Measurements from ENCODE around the gene ATP6V0D1.

ATP6V0D1 gene

GRCh38 chr16:67448580-67448979, 32.4 kb downstream of the ATP6V0D1 start:
- Histone ChIP-seq H3K9ac (ENCODE audit: low read depth, low read length) (no peak overlapping the region), H3K4me1 (ENCODE audit: insufficient read depth, low read length) (no peaks in the 10 kb centered on the region), H3K27ac (ENCODE audit: low read length) (no peak overlapping the region), H3K4me3 (ENCODE audit: low read length) (no peak overlapping the region), H3K36me3 (ENCODE audit: insufficient read depth, low read depth, low read length) (no peaks in the 10 kb centered on the region), H3K9me3 (ENCODE audit: insufficient read depth, low read depth, low read length) (no peaks in the 10 kb centered on the region), H3K27me3 (ENCODE audit: insufficient read depth, low read length) (no peaks in the 10 kb centered on the region)

- no peaks in the 10 kb centered on the region for H3K4me1 ChIP-seq (ENCODE audit: insufficient read depth, low read length)
- H3K4me3 ChIP-seq (ENCODE audit: low read length) = no peak overlapping the region
- no peaks in the 10 kb centered on the region for H3K27me3 ChIP-seq (ENCODE audit: insufficient read depth, low read length)
- no peak overlapping the region for H3K9ac ChIP-seq (ENCODE audit: low read depth, low read length)
- no peaks in the 10 kb centered on the region for H3K9me3 ChIP-seq (ENCODE audit: insufficient read depth, low read depth, low read length)
- H3K36me3 ChIP-seq (ENCODE audit: insufficient read depth, low read depth, low read length) = no peaks in the 10 kb centered on the region
- no peak overlapping the region for H3K27ac ChIP-seq (ENCODE audit: low read length)
Measured at GRCh38 chr16:67447508-67448076, 33.4 kb downstream of the ATP6V0D1 start.

- H3K9ac ChIP-seq (ENCODE audit: low read depth, low read length) = no peak overlapping the region
- no peaks in the 10 kb centered on the region for H3K36me3 ChIP-seq (ENCODE audit: insufficient read depth, low read depth, low read length)
- H3K4me3 ChIP-seq (ENCODE audit: low read length) = no peak overlapping the region
- no peaks in the 10 kb centered on the region for H3K27me3 ChIP-seq (ENCODE audit: insufficient read depth, low read length)
- H3K9me3 ChIP-seq (ENCODE audit: insufficient read depth, low read depth, low read length) = no peaks in the 10 kb centered on the region
- no peak overlapping the region for H3K27ac ChIP-seq (ENCODE audit: low read length)
- no peaks in the 10 kb centered on the region for H3K4me1 ChIP-seq (ENCODE audit: insufficient read depth, low read length)
Measured at GRCh38 chr16:67446968-67447507, 33.9 kb downstream of the ATP6V0D1 start.

- no peak overlapping the region for H3K4me3 ChIP-seq (ENCODE audit: low read length)
- H3K9me3 ChIP-seq (ENCODE audit: insufficient read depth, low read depth, low read length) = no peaks in the 10 kb centered on the region
- H3K36me3 ChIP-seq (ENCODE audit: insufficient read depth, low read depth, low read length) = no peaks in the 10 kb centered on the region
- no peaks in the 10 kb centered on the region for H3K27me3 ChIP-seq (ENCODE audit: insufficient read depth, low read length)
- H3K4me1 ChIP-seq (ENCODE audit: insufficient read depth, low read length) = no peaks in the 10 kb centered on the region
- no peak overlapping the region for H3K9ac ChIP-seq (ENCODE audit: low read depth, low read length)
- no peak overlapping the region for H3K27ac ChIP-seq (ENCODE audit: low read length)
Measured at GRCh38 chr16:67445913-67446907, 34.7 kb downstream of the ATP6V0D1 start.

GRCh38 chr16:67445441-67445912, 35.5 kb downstream of the ATP6V0D1 start:
- Histone ChIP-seq H3K9me3 (ENCODE audit: insufficient read depth, low read depth, low read length) (no peaks in the 10 kb centered on the region), H3K4me1 (ENCODE audit: insufficient read depth, low read length) (no peaks in the 10 kb centered on the region), H3K27ac (ENCODE audit: low read length) (no peak overlapping the region), H3K36me3 (ENCODE audit: insufficient read depth, low read depth, low read length) (no peaks in the 10 kb centered on the region), H3K27me3 (ENCODE audit: insufficient read depth, low read length) (no peaks in the 10 kb centered on the region), H3K9ac (ENCODE audit: low read depth, low read length) (no peak overlapping the region), H3K4me3 (ENCODE audit: low read length) (no peak overlapping the region)

GRCh38 chr16:67445126-67445426, 35.9 kb downstream of the ATP6V0D1 start:
- H3K27ac ChIP-seq (ENCODE audit: low read length) = no peak overlapping the region
- no peak overlapping the region for H3K4me3 ChIP-seq (ENCODE audit: low read length)
- no peaks in the 10 kb centered on the region for H3K9me3 ChIP-seq (ENCODE audit: insufficient read depth, low read depth, low read length)
- no peak overlapping the region for H3K9ac ChIP-seq (ENCODE audit: low read depth, low read length)
- H3K27me3 ChIP-seq (ENCODE audit: insufficient read depth, low read length) = no peaks in the 10 kb centered on the region
- no peaks in the 10 kb centered on the region for H3K36me3 ChIP-seq (ENCODE audit: insufficient read depth, low read depth, low read length)
- H3K4me1 ChIP-seq (ENCODE audit: insufficient read depth, low read length) = no peaks in the 10 kb centered on the region

- Histone ChIP-seq H3K4me1 (ENCODE audit: insufficient read depth, low read length) (no peaks in the 10 kb centered on the region), H3K27me3 (ENCODE audit: insufficient read depth, low read length) (no peaks in the 10 kb centered on the region), H3K4me3 (ENCODE audit: low read length) (no peak overlapping the region), H3K36me3 (ENCODE audit: insufficient read depth, low read depth, low read length) (no peaks in the 10 kb centered on the region), H3K27ac (ENCODE audit: low read length) (no peak overlapping the region), H3K9ac (ENCODE audit: low read depth, low read length) (no peak overlapping the region), H3K9me3 (ENCODE audit: insufficient read depth, low read depth, low read length) (no peaks in the 10 kb centered on the region)
Measured at GRCh38 chr16:67444259-67445125, 36.5 kb downstream of the ATP6V0D1 start.

- Histone ChIP-seq H3K36me3 (ENCODE audit: insufficient read depth, low read depth, low read length) (peaks cover 5% of the 10 kb centered on the region; the same call in 1 of the 2 replicates), H3K4me3 (ENCODE audit: low read length) (no peak overlapping the region), H3K27me3 (ENCODE audit: insufficient read depth, low read length) (no peaks in the 10 kb centered on the region), H3K9me3 (ENCODE audit: insufficient read depth, low read depth, low read length) (no peaks in the 10 kb centered on the region), H3K27ac (ENCODE audit: low read length) (no peak overlapping the region), H3K4me1 (ENCODE audit: insufficient read depth, low read length) (no peaks in the 10 kb centered on the region), H3K9ac (ENCODE audit: low read depth, low read length) (no peak overlapping the region)
Measured at GRCh38 chr16:67443265-67443664, 37.7 kb downstream of the ATP6V0D1 start.

- Histone ChIP-seq H3K27me3 (ENCODE audit: insufficient read depth, low read length) (no peaks in the 10 kb centered on the region), H3K4me1 (ENCODE audit: insufficient read depth, low read length) (no peaks in the 10 kb centered on the region), H3K9ac (ENCODE audit: low read depth, low read length) (no peak overlapping the region), H3K9me3 (ENCODE audit: insufficient read depth, low read depth, low read length) (no peaks in the 10 kb centered on the region), H3K4me3 (ENCODE audit: low read length) (no peak overlapping the region), H3K36me3 (ENCODE audit: insufficient read depth, low read depth, low read length) (peaks cover 10% of the 10 kb centered on the region), H3K27ac (ENCODE audit: low read length) (no peak overlapping the region)
Measured at GRCh38 chr16:67442581-67443255, 38.2 kb downstream of the ATP6V0D1 start.

GRCh38 chr16:67441907-67442306, 39.0 kb downstream of the ATP6V0D1 start:
- Histone ChIP-seq H3K4me3 (ENCODE audit: low read length) (no peak overlapping the region), H3K4me1 (ENCODE audit: insufficient read depth, low read length) (no peaks in the 10 kb centered on the region), H3K9ac (ENCODE audit: low read depth, low read length) (no peak overlapping the region), H3K36me3 (ENCODE audit: insufficient read depth, low read depth, low read length) (peaks cover 18% of the 10 kb centered on the region), H3K27me3 (ENCODE audit: insufficient read depth, low read length) (no peaks in the 10 kb centered on the region), H3K9me3 (ENCODE audit: insufficient read depth, low read depth, low read length) (no peaks in the 10 kb centered on the region), H3K27ac (ENCODE audit: low read length) (no peak overlapping the region)

GRCh38 chr16:67441271-67441753, 39.6 kb downstream of the ATP6V0D1 start:
- Histone ChIP-seq H3K36me3 (ENCODE audit: insufficient read depth, low read depth, low read length) (peaks cover 20% of the 10 kb centered on the region), H3K9ac (ENCODE audit: low read depth, low read length) (no peak overlapping the region), H3K27me3 (ENCODE audit: insufficient read depth, low read length) (no peaks in the 10 kb centered on the region), H3K4me1 (ENCODE audit: insufficient read depth, low read length) (no peaks in the 10 kb centered on the region), H3K27ac (ENCODE audit: low read length) (no peak overlapping the region), H3K9me3 (ENCODE audit: insufficient read depth, low read depth, low read length) (no peaks in the 10 kb centered on the region), H3K4me3 (ENCODE audit: low read length) (no peak overlapping the region)

Measured in iPS-20b (cell line).